ENCODE data around the gene IFITM1. TPM values are rescaled to one million over a fixed set of nuclear protein-coding genes. Genes with fewer than 3 reads are reported as not detected.
"Not testable (repeated sequence)": the region's sequence is repeated elsewhere in the genome, so short reads cannot be mapped to it uniquely, and the experiment has no call there.

Gene IFITM1
- 100 to 1,000 TPM; 151 to 215 TPM for total RNA-seq
- long read RNA-seq, transcript IFITM1-202 (2 exons, 855 nt) = major isoform, 22 of 25 reads
- long read RNA-seq, partial matches to known transcripts = 0 of 25 reads
- long read RNA-seq, other reads (novel, unspliced or antisense) = 3 of 25 reads

DNA sequence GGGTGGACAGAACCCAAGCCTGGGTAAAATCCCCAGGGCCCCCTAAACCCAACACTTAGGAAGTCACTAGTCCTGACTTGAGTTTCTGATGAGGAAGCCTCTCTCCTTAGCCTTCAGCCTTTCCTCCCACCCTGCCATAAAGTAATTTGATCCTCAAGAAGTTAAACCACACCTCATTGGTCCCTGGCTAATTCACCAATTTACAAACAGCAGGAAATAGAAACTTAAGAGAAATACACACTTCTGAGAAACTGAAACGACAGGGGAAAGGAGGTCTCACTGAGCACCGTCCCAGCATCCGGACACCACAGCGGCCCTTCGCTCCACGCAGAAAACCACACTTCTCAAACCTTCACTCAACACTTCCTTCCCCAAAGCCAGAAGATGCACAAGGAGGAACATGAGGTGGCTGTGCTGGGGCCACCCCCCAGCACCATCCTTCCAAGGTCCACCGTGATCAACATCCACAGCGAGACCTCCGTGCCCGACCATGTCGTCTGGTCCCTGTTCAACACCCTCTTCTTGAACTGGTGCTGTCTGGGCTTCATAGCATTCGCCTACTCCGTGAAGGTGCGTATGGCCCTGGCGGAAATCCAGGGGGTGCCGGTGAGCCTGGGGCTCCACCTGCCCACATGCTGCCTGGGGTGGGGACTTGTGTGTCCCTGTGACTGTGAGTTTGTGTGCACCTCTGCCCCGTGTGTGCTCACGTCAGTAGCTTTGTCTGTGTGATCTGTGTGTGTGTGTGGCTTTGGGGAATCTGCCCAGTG, at the start of gene IFITM1:
Gene IFITM1 (plus strand): TSS at position 254 of the 767 bp plus-strand sequence. CDS start 131 bp downstream, at position 385.
- DNase-seq (peak; percentile 43), ATAC-seq (peak; percentile 14 to 19)
- intact Hi-C loops (cut with DNase I) = no loop called here

GRCh38 chr11:266676-267439, 47.0 kb upstream of the IFITM1 start:
- ATAC-seq = peak in 1 of 2 donors; percentile 8
- no peak for DNase-seq
- intact Hi-C loops (cut with DNase I) = no loop called here

GRCh38 chr11:267491-267994, 46.3 kb upstream of the IFITM1 start:
- ATAC-seq (peak; percentile 49 to 52), DNase-seq (peak; percentile 47)
- intact Hi-C loops (cut with DNase I) = no loop called here

DNA sequence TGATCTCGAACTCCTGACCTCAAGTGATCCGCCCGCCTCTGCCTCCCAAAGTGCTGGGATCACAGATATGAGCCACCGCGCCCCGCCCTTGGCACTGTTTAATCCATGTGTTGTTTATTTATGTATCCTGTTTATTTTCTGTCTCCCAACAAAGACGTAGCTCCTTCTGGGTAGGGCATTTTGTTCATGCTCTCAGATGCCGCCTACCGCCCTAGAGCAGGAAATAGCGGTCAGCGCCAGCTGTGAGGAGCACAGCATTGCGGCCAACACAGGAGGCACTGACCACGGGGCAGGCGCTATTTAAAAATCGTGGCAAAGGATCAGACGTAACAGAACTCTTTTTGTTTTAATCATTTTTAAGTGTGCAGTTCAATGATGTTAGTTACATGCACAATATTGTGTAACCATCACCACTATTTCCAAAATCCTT, 45.1 kb upstream of the IFITM1 start:
- DNase-seq; intact Hi-C loops (cut with DNase I): not testable (repeated sequence)
- ATAC-seq = peak; percentile 77

GRCh38 chr11:269146-269890, 44.5 kb upstream of the IFITM1 start:
- intact Hi-C loops (cut with DNase I) = no loop called here
- DNase-seq = no peak
- ATAC-seq = peak; percentile 46 to 50

DNA sequence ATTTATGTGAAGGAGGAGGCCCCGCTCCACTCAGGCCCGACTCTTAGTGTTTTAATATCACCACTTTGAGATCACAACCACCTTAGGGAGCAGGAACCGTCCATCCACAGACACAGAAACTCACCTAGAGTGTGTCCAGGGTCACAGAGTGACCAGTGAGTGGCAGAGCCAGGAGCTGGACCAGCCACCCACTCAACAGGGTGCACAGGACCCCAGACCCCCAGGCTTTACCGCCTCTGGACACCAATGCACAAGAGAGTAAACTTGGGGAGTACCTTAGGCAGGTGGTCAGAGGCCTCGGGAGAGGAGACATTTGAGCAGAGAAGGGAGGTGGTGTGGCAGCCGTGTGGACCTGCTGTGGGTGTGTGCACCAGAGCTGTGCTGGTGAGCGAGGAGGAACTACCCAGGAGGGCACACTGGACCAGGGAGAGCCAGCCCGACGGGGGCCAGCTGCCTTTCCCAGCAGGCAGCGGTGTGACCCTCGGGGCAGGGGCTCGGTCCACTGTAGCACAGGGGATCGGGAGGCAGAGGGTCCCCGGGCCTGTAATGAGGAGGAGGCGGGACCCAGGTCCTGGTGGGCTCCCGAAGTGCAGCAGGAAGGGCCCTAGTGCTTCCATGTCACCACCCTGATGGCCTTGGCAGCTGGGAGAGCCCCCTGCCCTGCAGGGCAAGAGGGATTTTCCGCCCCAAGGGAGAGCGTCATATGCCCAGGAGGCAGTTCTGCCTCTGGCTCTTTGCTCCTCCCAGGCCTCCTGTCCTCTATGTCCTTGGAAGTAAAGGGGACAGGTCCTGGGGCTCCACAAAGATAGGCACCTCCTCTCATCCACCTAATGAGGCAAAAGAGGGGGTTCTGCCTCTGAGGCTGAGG, 43.2 kb upstream of the IFITM1 start:
- intact Hi-C loops (cut with DNase I) = no loop called here
- no peak for DNase-seq
- ATAC-seq = no peak

DNA sequence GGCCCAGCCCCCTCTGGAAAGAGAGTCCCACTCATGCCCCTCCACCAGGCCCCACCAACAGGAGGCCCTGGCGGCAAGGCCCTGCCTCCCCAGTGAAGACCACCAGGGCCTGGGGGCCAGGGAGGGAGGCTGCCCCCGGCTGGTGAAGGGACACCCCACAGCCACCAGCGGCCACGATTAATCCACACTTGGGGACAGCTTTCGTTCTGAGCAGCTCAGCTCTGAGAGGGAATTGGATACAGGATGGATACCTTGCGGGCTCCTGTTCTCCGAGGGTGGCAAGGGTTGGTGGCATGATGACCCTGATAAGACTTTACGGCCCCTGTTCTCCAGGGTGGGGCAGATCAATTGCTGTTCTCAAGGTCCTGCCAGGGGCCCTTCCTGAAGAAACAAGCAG, 42.5 kb upstream of the IFITM1 start:
- ATAC-seq (no peak), DNase-seq (no peak)
- intact Hi-C loops (cut with DNase I) = no loop called here

- intact Hi-C loops (cut with DNase I) = no loop called here
- ATAC-seq (no peak), DNase-seq (no peak)
Observed at GRCh38 chr11:272195-272930, 41.5 kb upstream of the IFITM1 start.

GRCh38 chr11:272931-273198, 41.0 kb upstream of the IFITM1 start:
- no peak for ATAC-seq
- intact Hi-C loops (cut with DNase I) = no loop called here
- no peak for DNase-seq

- no peak for ATAC-seq
- no peak for DNase-seq
- intact Hi-C loops (cut with DNase I) = no loop called here
Observed at GRCh38 chr11:276219-276618, 37.6 kb upstream of the IFITM1 start.

DNA sequence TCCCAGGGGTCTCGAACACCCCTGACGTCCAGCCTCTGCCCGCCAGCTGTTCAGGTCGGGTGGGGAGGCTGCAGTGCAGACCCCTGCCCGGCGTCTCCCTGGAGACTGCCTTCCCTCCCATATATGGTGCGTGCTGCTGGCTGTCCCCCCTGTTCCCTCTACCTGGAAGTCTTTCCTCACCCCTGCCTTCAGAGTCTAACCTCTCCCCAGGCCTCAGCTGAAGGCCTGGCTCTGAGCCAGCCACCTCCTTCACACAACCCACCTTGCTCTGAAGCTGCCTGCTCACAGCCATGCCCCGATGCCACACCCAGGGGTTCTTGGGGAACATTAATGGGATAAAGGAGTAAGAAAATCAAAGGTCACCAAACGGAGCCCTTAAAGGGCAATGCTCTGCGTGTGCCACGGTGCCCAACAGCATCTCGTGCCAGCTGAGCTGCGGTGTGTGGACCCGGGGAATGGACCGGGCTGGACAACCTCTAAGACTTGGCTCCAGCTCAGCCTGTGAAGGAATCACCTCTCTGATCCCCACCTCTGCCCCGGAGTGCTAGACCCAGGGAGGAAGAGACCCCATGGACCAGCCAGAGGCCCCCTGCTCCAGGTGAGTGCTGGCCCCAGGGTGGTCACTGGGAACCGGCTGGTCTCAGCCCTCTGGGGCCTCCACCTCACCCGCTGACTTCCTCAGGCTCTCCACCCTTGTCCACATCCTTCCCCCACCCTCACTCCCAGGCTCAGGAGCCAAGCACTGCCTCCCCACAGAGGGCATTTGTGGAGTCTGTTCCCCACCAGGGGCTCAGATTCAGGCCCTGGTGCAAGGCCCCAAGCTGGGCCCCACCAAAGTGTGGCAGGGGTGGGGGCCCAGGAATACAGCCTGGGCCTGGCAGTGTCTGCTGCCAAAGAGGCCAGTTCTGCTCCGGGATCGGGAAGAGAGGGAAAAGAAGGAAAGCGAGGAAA, 35.6 kb upstream of the IFITM1 start, which contains the start of gene NLRP6:
Gene NLRP6 (plus strand): TSS at position 407 of the 951 bp plus-strand sequence. CDS start 163 bp downstream, at position 570.
- no peak for DNase-seq
- no peak for ATAC-seq
- intact Hi-C loops (cut with DNase I) = no loop called here

GRCh38 chr11:279040-279965, 34.5 kb upstream of the IFITM1 start:
- intact Hi-C loops (cut with DNase I) = no loop called here
- DNase-seq = no peak
- peak in 1 of 2 donors; percentile 31 for ATAC-seq

DNA sequence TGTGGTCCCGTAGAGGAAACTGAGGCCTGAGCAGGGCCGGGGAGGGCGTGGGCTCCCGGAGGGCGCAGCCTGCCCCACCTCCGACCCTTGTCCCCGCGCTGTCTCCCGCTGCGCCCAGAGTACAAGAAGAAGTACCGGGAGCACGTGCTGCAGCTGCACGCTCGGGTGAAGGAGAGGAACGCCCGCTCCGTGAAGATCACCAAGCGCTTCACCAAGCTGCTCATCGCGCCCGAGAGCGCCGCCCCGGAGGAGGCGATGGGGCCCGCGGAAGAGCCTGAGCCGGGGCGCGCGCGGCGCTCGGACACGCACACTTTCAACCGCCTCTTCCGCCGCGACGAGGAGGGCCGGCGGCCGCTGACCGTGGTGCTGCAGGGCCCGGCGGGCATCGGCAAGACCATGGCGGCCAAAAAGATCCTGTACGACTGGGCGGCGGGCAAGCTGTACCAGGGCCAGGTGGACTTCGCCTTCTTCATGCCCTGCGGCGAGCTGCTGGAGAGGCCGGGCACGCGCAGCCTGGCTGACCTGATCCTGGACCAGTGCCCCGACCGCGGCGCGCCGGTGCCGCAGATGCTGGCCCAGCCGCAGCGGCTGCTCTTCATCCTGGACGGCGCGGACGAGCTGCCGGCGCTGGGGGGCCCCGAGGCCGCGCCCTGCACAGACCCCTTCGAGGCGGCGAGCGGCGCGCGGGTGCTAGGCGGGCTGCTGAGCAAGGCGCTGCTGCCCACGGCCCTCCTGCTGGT, 33.7 kb upstream of the IFITM1 start:
- DNase-seq = no peak
- intact Hi-C loops (cut with DNase I) = no loop called here
- peak; percentile 35 to 65 for ATAC-seq

GRCh38 chr11:280706-281485, 32.9 kb upstream of the IFITM1 start:
- DNase-seq = no peak
- intact Hi-C loops (cut with DNase I) = no loop called here
- ATAC-seq = no peak

Data from left cardiac atrium (tissue), 4 donors.